ENCODE measurements around the gene NT5DC1. TPM values are rescaled to one million over a fixed set of nuclear protein-coding genes. Genes with fewer than 3 reads are reported as not detected.

Gene NT5DC1
- total RNA-seq, 4 donors from 2014 or later: 7.4 to 12.9 (median 11.4) TPM

GRCh38 chr6:116099036-116099435 lies 1.6 kb upstream of the NT5DC1 start:
- peaks cover 27% of the 10 kb centered on the region for H3K4me1 ChIP-seq
- no peak overlapping the region for H3K27ac ChIP-seq

GRCh38 chr6:116101302-116101718 lies 657 bp downstream of the NT5DC1 start:
- H3K27me3 ChIP-seq: no peaks in the 10 kb centered on the region
- H3K4me3 ChIP-seq: peak overlapping the region; percentile 92
- H3K9me3 ChIP-seq: no peaks in the 10 kb centered on the region
- H3K36me3 ChIP-seq: no peaks in the 10 kb centered on the region
- DNase-seq (ENCODE audit: low spot score in 2 of 2): no peak
- peak overlapping the region; percentile 95 for H3K27ac ChIP-seq
- H3K4me1 ChIP-seq: peaks cover 36% of the 10 kb centered on the region
- WGBS: 0% methylated on average over 12 of the region's 12 CpGs
- no peak for TF ChIP-seq POLR2AphosphoS5 (IDR thresholded peaks at IDR 0.05)
- no peak for TF ChIP-seq EP300 (IDR thresholded peaks at IDR 0.05)
- TF ChIP-seq CTCF (IDR thresholded peaks at IDR 0.05): no peak
- no peak for TF ChIP-seq POLR2A (IDR thresholded peaks at IDR 0.05)

More at GRCh38 chr6:116099036-116099435, 1.6 kb upstream of the NT5DC1 start:
- no peaks in the 10 kb centered on the region for H3K9me3 ChIP-seq
- H3K4me3 ChIP-seq: no peak overlapping the region
- no peak for TF ChIP-seq POLR2AphosphoS5 (IDR thresholded peaks at IDR 0.05)
- TF ChIP-seq POLR2A (IDR thresholded peaks at IDR 0.05): no peak
- TF ChIP-seq CTCF (IDR thresholded peaks at IDR 0.05): no peak
- TF ChIP-seq EP300 (IDR thresholded peaks at IDR 0.05): no peak
- 100% methylated on average over 1 of the region's 1 CpG for WGBS
- no peak for DNase-seq (ENCODE audit: low spot score in 2 of 2)
- no peaks in the 10 kb centered on the region for H3K27me3 ChIP-seq
- no peaks in the 10 kb centered on the region for H3K36me3 ChIP-seq

GRCh38 chr6:116101790-116102189 lies 1.1 kb downstream of the NT5DC1 start:
- no peak for DNase-seq (ENCODE audit: low spot score in 2 of 2)
- TF ChIP-seq CTCF (IDR thresholded peaks at IDR 0.05) (no peak), EP300 (IDR thresholded peaks at IDR 0.05) (no peak), POLR2A (IDR thresholded peaks at IDR 0.05) (no peak), POLR2AphosphoS5 (IDR thresholded peaks at IDR 0.05) (no peak)
- H3K4me3 ChIP-seq: peak overlapping the region; percentile 92
- H3K36me3 ChIP-seq: no peaks in the 10 kb centered on the region
- H3K9me3 ChIP-seq: no peaks in the 10 kb centered on the region
- WGBS: 57% methylated on average over 2 of the region's 2 CpGs
- peaks cover 41% of the 10 kb centered on the region for H3K4me1 ChIP-seq
- no peak overlapping the region for H3K27ac ChIP-seq
- H3K27me3 ChIP-seq: no peaks in the 10 kb centered on the region

- no peaks in the 10 kb centered on the region for H3K27me3 ChIP-seq
- DNase-seq (ENCODE audit: low spot score in 2 of 2): no peak
- H3K36me3 ChIP-seq: no peaks in the 10 kb centered on the region
- no peak overlapping the region for H3K27ac ChIP-seq
- H3K4me3 ChIP-seq: no peak overlapping the region
- H3K4me1 ChIP-seq: peaks cover 43% of the 10 kb centered on the region
- WGBS: 84% methylated on average over 4 of the region's 4 CpGs
- TF ChIP-seq EP300 (IDR thresholded peaks at IDR 0.05): no peak
- no peaks in the 10 kb centered on the region for H3K9me3 ChIP-seq
Measured at GRCh38 chr6:116102873-116103272, 2.2 kb downstream of the NT5DC1 start.

- Histone ChIP-seq H3K27ac (no peak overlapping the region), H3K4me3 (no peak overlapping the region), H3K4me1 (peaks cover 41% of the 10 kb centered on the region), H3K9me3 (no peaks in the 10 kb centered on the region), H3K36me3 (peaks cover 7% of the 10 kb centered on the region), H3K27me3 (no peaks in the 10 kb centered on the region)
- 93% methylated on average over 1 of the region's 1 CpG for WGBS
- no peak for TF ChIP-seq CTCF (IDR thresholded peaks at IDR 0.05)
- TF ChIP-seq POLR2AphosphoS5 (IDR thresholded peaks at IDR 0.05): no peak
- TF ChIP-seq EP300 (IDR thresholded peaks at IDR 0.05): no peak
- no peak for TF ChIP-seq POLR2A (IDR thresholded peaks at IDR 0.05)
- no peak for DNase-seq (ENCODE audit: low spot score in 2 of 2)
Measured at GRCh38 chr6:116104636-116105035, 4.0 kb downstream of the NT5DC1 start.

- no peaks in the 10 kb centered on the region for H3K9me3 ChIP-seq
- no peaks in the 10 kb centered on the region for H3K27me3 ChIP-seq
- no peak for DNase-seq (ENCODE audit: low spot score in 2 of 2)
- H3K4me1 ChIP-seq: peaks cover 35% of the 10 kb centered on the region
- TF ChIP-seq POLR2AphosphoS5 (IDR thresholded peaks at IDR 0.05) (no peak), POLR2A (IDR thresholded peaks at IDR 0.05) (no peak), CTCF (IDR thresholded peaks at IDR 0.05) (no peak), EP300 (IDR thresholded peaks at IDR 0.05) (no peak)
- H3K4me3 ChIP-seq: no peak overlapping the region
- H3K27ac ChIP-seq: no peak overlapping the region
- peaks cover 9% of the 10 kb centered on the region for H3K36me3 ChIP-seq
- WGBS: 95% methylated on average over 3 of the region's 3 CpGs
Measured at GRCh38 chr6:116105247-116105646, 4.6 kb downstream of the NT5DC1 start.
